NCI-H1417 (cell line): ENCODE results near the gene TMEM221.
A peak's percentile ranks its signal among the peaks of the same experiment; 100 is the strongest.

ENCODE experiments used
- DNase-seq, 3 experiments: peaks; one replicate each; lab custom pipeline; 2025; lab: John Stamatoyannopoulos, UW

The TMEM221 gene

DNA sequence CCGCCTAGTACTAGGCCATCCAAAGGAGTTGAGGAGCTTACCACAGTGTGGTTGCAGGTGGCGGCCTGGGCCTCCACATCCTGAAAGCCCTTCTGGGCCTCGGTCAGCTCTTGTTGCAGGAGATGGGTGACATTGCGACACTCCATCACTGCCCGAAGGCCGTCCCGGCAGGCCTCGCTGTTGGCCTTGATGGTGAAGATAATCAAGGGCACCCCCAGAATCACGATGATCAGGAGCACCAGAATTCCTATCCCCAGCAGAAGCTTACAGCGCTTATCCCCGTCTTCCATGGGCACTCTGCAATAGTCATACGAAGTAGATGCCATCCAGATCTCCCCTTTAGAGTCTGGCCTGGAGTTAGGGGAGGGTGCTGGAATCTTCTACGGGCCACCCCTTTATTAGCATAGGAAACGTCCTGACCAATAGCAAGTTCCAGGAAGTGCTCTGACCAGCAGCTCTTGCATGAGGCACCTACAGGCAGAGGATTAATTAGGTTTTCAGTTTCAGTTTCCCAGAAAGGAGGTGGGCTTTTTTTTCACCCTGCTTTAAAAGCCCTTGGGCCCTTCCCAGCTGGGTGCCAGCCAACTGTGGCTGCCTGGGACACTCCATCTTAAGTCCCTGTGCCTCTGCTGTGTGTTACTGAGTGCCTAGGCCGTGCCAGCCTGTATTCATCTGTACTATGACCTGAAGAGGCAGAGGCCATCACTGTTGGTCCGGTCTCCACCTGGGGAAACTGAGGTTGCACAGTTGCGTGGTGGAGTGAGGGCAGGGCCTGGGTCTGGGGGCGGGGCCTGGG lies 43.0 kb downstream of the TMEM221 start, which contains the start of gene BST2:
Gene BST2 (minus strand): TSS at position 381 of the 796 bp plus-strand sequence. CDS start 55 bp downstream, at position 326.
- no peak for DNase-seq

DNA sequence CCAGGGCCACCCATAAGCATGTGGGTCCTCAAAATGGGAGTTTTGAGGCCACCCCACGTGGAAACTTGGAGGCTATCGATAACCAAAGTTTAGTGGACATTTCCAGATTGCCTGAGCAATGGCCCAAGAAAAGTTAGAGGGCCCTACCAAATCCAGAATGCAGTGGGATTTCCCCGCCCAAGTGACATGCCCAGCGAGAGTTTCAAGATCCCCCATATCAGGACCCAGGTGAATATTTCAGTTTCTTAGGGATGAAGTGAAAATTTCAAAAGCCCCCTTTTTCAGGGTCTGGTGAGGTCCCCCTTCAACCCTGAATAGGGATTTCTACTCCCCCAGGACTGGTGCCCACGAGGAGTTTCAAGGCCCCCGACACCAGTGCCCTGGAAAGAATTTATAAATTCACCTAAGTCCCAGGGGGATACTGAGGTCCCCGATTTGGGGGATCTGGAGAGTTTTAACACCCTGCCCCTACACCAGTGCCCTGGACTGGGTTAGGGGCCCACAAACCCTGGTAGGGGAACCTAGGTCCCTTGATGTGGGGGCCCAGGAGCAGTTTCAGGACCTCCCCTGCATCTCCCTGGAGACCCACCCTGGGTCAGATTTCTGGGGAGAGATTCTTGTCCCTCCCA lies 43.7 kb downstream of the TMEM221 start:
- no peak for DNase-seq

DNA sequence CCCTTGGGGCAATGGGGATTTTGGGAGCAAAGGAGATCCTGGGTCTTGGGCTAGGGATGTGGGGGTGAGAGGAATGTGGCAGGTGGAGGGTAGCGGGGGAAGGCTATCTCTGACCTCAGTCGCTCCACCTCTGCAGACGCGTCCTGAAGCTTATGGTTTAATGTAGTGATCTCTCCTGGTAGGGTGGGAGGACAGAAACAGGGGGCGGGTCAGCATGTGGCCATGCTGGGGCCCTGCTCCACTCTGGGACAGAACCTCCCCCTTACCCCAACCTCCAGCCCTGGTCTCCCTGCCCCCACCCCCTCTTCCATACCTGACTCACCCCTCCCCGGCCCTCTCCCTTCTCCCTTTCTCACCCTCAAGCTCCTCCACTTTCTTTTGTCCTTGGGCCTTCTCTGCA lies 44.5 kb downstream of the TMEM221 start:
- no peak for DNase-seq

DNA sequence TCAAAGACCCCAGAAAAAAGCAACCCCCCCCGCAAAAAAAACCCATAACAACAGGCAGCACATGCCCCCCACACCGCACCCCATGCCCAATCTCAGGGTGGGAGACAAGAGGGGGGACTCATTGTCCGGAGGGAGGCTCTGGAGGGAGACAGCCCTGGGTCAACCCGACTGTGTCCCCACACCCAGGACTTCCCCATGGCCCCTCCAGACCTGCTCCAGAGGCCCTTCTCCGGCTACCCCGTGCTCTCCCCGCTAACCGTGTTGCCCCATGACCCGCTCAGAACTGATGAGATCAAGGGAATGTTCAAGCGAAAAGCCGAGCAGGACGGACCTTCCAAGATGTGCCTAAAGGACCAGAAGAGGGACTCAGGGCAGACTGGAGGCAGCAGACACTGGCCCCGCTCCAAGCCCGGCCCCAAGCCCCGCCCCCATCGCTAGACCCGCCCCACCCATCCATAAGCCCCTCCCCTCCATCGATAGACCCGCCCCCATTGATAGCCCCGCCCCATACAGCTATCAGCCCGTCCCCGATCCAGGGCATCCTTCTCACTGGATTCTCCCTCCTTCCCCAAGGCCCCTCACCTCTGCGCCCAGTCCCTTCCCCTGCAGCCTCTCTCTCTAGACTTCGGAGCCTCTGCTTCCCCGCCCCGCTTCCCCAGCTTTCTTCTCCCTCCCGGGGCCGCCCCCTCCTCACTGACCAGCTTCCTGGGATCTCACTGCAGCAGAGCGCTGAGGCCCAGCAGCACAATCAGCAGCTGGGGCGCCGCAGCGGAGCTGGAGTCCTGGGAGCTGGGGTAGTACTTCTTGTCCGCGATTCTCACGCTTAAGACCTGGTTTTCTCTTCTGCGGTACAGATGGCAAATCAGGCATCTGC lies 45.2 kb downstream of the TMEM221 start:
- peak in 2 of 3 experiments; percentile 28 to 54 for DNase-seq

DNA sequence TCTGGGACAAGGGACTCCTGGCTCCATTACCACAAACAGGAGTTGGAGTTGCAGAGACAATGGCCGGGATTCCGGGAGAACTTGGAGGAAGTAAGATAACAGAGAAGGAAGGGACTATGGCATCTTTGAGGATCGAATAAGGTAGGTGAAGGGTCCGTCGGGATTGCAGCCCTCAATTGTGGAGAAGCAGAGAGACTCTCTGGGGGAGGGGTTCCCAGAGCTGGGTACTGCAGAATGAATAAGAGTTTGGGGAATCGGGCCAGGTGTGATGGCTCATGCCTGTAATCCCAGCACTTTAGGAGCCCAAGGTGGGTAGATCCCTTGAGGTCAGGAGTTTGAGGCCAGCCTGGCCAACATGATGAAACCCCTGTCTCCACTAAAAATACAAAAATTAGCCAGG lies 46.8 kb downstream of the TMEM221 start:
- DNase-seq = no peak

DNA sequence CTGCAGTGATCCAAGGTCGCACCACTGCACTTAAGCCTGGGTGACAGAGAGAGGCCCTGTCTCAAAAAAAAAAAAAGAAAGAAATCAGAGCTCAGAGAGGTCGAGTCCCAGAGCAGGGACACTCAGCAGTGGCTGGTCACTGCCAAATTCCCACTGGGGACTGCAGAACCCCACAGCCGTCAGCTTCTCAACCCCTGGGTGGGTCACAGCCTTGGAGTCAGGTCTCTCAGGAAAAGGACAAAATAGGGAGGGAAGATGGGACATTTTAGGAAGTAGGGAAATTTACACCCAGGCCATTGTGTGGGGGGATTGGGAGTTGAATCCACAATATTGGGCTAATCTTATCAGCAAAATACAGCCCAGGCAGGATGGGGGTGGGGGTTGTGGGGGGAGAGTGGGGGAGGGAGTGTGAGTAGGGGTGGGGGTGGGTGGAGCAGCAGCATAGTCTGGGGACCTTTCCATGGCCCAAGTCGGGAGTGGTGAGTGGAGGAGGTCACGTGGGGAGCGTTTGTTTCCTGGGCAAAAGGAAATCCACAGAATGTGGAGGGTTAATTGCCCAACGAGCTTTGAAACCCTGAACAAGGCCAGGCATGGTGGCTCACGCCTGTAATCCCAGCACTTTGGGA lies 49.5 kb downstream of the TMEM221 start:
- DNase-seq = no peak

DNA sequence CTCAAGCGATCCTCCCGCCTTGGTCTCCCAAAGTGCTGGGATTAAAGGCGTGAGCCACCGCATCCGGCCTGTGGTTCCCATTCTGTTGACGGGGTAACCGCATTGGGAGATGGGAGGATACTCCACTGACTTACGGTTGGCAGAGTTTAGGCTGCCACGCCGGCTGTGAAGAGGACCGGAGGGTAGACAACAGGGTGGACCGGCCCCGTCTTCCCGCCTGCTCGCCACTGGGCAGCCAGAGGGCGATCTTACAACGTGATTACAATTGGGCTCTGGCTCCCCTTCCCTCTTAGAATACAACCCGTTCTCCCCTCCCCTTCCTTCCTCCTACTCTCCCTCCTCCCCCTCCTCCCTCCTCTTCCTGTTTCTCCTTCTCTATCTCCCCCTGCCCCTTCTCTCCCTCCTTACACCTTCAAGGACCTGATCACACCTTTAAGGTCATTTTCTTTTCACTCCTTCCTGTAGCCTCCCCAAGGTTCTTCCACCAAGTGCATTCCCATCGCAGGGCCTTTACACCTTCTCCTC lies 53.5 kb downstream of the TMEM221 start:
- peak in 1 of 3 experiments; percentile 13 for DNase-seq

DNA sequence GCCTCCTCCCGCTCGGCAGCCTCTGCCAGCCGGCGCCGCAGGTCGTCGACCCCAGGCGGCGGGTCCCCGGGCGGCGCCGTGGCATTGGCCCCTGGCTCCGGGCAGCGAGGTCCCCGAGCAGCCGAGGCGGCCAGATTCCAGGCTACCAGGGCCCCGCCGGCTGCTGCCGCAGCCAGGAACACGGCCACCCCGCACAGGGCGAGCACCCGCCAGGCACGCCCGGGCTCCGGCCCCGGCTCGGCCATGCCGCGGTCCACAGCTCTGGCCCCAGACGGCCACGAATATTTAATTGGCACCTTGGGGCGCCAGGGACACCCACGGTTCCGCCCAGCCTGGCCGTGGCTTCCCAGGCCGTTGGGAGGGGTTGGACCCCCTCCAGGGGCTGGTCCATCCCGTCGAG lies 54.6 kb downstream of the TMEM221 start, which contains the start of gene CCDC194:
Gene CCDC194 (minus strand): TSS at position 283 of the 400 bp plus-strand sequence. CDS start 38 bp downstream, at position 245.
- no peak for DNase-seq

DNA sequence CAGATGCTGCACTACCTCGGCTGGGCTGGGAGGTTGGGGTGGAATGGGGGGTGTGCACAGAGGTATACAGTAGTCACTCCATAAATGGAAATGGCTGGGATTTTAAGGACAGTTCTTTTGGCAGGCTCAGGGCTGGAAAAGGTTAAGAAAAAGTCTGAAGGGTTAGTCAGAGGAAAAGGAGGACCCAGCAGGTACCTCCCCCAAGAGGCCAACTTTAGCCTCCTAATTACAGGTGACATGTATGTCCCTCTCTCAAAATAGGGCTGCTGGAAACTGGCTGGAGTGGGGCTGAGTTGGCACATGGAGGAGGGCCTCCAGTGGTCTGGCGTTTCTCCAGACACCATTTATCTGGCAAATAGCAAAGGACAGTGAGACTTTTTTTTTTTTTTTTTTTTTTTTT lies 55.5 kb downstream of the TMEM221 start:
- peak in 1 of 3 experiments; percentile 3 for DNase-seq

DNA sequence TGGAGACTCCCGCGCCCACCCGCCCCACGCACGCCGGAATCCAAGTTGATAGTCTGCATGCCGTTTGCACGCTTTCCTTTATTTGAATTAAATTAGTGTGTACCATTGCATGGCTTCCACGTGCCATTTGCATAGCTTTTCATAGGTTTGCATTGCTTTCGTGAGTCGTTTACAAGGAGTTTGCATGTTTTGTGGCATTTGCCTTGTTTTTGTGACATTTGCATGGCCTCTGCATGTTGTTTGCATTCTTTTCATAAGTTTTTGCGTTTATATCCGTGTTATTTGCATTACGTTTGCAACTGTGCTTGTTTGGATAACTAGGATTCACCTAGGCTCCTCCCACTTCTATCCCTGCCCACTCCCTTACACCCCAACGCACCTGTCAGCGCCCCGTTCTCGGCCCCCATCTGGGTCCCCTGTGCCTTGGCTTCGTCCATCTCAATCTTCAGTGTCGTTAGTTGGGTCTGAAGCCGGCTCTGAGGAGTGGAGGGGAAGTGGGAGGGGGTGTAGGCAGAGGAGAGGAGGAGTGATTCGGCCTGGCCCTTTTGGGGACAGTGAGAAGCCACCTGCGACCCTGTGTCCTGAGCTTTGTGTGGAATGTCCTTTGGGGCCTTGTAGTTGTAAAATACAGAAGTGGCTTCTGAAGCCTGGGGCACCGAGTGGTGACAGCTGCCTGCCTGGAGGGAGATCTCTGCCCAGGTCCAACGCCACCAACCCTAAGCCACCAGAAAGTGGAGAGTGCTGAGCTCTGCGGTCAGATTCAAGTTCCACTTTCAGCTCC lies 56.9 kb downstream of the TMEM221 start:
- DNase-seq = no peak

DNA sequence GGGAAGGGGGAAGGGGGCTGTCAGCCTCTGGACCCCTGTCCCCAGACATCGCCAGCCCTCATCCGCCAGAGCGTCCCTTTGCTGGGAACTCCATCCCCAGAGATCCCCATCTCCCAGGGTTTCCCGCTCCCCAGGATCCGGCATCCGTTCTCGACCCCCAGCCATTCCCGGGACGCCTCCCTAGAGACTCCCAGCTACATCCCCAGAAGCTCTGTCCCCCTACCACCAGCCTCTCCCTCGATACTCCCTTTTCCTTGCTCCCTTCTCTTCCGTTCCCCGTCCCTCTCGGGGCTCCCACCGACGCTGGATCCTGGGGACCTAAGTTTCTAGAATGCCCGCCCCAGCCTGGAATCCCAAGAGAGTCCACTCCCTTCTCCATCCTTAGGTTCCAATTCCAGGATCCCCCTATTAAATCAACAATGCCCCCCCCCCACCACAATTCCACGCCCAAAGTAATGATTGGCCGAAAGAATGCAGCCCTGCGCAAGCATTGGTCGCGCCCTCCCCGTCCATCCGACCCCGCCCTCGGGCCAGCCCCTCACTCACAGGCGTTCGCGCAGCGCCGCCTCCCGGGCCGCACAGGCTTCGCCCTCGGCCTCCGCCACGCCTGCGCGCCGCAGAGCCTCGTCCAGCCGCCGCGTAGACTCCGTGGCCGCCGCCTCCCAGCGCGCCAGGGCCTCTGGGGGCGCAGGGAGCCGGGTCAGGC lies 57.6 kb downstream of the TMEM221 start:
- DNase-seq = peak; percentile 82 to 88 (median 83)

DNA sequence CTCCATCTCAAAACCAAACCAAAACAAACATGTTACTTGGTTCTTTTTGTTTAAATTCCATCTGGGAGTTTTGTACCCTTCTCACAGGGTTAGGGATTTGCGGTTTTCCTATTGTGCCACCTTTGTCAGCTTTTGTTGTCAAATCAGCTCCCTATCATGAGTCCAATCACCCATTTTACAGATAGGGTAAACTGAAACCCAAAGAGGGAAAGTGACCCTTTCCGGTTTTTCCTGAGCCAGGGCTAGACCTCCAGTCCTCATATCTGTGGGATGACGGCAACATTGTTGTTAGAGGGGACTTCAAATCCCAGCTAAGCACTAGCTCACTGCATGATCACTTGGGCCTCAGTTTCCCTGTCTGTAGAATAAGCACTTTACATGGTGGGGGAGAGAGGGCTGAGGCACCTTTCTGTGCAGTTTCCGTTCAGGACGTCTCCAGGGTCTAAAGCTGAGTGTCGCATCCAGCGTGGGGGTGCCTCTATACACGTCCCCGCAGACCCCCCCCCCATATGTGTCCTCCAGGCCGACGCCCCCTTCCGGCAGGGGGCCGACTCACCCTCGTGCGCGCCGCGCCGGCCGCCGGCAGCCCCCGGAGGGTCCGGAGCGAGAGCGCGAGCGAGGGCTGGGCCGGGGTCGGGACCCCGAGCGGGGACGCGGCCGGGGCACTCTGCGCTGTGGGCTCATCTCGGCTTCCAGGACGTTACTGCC lies 58.4 kb downstream of the TMEM221 start:
- DNase-seq = no peak

DNA sequence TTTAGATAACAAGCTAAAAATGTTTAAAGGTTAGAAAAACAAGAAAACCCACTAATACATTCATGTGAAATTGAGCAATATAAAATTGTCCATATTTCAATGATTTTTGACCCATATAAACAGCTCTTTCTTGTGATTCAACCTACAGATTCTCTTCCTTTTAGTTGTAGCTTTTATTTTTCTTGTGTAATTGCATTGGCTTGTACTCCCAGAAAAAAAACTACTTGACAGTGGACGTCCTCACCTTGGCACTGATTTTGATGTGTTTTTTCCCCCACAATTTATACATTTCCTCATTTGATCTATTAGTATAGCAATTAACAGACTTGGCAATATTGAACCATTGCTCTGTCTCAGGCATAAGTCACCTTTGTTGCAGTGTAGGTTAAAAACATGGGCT lies 59.2 kb downstream of the TMEM221 start:
- DNase-seq = no peak

DNA sequence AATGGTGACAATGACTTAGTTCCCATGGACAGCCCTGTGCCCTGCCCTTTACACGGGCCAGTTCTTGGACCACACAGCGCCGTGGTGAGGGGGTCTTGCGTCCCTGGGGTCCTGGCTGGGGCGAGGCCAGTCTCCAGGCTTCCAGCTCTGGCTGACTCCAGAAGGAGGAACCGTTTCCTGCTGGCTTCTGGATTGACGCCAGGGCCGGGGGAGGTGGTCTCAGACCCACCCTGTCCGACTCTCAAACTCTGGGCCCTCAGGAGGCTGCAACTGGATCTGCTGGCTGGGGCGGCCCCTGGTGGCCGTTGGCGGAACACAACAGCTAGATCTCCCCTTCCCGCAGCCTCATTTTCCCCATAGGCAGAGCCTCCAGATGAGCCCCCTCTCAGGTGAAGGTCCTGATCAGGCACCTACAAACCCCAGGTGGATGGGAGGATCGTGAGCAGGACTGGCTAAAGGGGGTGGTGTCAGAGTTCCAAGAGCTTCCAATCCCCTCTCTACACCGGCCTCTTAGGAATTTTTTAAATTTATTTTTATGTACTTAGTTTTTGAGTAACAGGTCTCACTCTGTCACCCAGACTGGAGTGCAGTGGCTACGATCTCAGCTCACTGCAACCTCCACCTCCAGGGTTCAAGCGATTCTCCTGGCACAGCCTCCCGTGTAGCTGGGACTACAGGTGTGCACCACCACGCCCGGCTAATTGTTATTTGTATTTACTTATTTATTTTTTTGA lies 62.4 kb downstream of the TMEM221 start:
- peak; percentile 4 to 46 (median 10) for DNase-seq
